Measurements from ENCODE around the gene SHLD2.
"Not testable (repeated sequence)": the region's sequence is repeated elsewhere in the genome, so short reads cannot be mapped to it uniquely, and the experiment has no call there.

SHLD2 gene

DNA sequence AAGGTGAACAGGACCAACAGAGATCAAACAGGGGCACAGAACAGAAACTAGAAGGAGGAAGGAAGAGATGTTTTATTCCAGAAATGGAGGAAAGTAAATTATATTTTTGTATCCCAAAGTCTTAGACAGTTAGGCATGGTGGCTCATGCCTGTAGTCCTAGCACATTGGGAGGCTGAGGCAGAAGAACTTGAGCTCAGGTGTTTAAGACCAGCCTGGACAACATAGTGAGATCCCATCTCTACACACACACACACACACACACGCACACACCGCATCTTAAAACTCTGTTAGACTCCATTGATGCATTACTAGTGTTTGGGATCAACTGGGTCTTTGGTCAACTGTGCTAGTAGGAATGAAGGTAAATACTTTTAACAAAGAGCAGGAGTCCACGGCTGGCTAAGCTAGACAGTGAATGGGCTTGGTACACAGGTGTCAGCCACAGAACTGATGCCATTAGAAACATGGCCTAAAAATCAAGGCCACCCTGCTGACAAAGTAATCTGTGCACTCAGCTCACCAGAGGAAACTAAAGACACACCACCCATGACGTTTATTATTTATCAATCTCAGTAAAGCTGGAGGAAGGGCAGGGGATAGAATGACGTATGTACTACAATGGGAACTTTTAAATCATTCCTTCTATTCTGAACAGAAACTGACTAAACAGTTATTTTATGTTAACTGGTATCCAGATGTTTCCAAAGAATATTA is 11.3 kb upstream of the SHLD2 start:
- peak; percentile 39 to 78 (median 48) for DNase-seq

- DNase-seq, result peak in 3 of 4 experiments; percentile 13 to 67 (median 61)
Observed at GRCh38 chr10:87084291-87084782, 10.7 kb upstream of the SHLD2 start.

DNA sequence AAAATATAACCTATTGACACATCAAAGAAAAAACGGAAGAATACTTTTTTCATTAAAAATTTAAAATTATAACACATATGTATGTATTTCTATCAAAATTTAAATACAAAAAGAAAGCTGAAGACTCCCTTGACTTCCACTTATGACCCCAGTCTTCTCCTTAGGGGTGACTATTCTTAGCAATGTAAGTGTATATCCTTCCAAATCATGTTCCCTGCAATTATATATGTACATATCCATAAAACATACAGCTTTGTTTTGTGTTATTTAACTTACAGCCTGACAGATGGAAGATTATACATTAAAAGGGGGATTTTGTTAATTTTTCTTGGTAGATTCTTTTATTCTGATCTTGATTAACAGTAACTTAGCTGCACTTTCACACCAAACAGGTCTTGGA is 9.5 kb upstream of the SHLD2 start:
- no peak for DNase-seq

DNA sequence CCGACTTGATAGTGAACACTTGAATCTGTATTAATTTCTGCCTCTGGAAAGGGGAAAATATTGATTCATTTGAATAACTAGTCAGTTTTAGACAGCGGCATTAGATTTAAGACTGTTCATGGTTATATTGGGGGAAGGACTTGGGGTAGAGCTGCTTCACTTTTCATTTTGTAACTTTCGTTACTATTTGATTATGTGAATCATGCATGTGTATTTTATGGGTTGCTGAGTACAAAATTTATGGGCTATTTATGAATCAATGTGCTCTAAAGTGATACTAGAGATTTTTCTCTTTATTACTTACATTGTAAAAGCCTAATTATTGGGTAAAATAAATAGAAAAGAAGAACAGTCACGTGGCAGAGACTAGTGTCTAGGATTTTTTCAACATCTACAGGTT is 5.3 kb upstream of the SHLD2 start:
- no peak for DNase-seq

- DNase-seq, result no peak
Observed at GRCh38 chr10:87090779-87091178, 4.2 kb upstream of the SHLD2 start.

DNA sequence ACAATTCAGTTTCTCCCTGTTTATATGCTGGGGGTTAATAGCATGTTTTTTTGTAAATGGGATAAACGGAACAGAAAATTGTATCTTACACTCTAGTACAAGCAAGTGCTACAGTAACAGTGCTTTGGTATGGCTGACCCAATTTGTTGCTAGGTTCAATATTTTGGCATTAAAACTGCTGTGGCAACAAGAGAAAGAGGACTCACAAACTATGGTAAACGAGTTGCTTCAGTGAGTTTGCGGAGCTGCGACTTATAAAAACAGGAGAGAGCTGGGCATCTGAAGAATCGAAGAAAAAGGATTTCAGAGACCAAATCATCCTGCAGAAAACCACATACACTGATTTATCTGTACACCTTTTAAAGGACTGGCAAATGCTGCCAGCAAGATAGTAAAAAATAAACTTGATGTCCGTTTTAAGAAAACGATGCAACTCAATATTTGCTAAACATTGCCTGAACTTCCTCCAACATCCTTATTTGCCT is 2.6 kb upstream of the SHLD2 start:
- DNase-seq, result no peak

GRCh38 chr10:87092861-87093631 is 2.0 kb upstream of the SHLD2 start:
- DNase-seq, result peak in 3 of 4 experiments; percentile 15 to 36 (median 26)

GRCh38 chr10:87093632-87094372 is 1.2 kb upstream of the SHLD2 start:
- DNase-seq, result peak; percentile 52 to 80 (median 68)

DNA sequence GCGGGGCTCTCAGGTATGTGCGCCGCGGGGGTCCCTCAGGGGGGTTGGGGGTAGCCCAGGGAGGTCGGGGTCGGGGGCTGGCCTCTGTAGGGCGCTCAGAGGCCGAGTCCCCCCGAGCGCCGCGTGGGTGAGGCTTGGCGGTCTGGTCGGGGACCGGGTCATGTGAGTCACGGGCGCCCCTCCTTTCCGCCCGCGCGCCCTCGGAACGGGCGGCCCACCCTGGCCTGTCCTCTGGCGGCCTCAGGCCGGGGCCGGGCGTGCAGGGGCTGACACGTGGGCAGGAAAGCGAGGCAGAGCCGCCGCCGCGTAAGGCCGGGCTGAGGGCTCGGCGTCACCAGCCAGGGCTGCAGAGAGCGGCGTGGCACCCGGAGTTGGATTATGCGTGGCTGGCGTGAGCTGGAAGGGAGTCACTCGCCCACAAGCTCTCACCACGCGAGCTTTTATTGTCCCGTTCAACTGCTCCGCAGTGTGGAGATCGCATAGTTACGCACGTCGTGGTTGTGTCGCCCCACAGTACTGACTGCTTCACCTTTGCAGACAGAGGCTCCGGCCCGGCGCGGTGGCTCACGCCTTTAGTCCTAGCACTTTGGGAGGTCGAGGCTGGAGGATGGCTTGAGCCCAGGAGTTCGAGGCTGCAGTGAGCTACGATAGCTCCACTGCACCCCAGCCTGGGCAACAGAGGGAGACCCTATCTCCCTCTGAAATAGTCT is 385 bp downstream of the SHLD2 start:
- peak; percentile 91 to 96 (median 95) for DNase-seq

GRCh38 chr10:87101996-87102395 is 7.0 kb downstream of the SHLD2 start:
- no peak for DNase-seq

GRCh38 chr10:87104727-87105126 is 9.7 kb downstream of the SHLD2 start:
- not testable (repeated sequence) for DNase-seq

GRCh38 chr10:87105446-87106124 is 10.6 kb downstream of the SHLD2 start:
- DNase-seq, result no peak

GRCh38 chr10:87118122-87118521 is 23.1 kb downstream of the SHLD2 start:
- DNase-seq, result not testable (repeated sequence)

DNA sequence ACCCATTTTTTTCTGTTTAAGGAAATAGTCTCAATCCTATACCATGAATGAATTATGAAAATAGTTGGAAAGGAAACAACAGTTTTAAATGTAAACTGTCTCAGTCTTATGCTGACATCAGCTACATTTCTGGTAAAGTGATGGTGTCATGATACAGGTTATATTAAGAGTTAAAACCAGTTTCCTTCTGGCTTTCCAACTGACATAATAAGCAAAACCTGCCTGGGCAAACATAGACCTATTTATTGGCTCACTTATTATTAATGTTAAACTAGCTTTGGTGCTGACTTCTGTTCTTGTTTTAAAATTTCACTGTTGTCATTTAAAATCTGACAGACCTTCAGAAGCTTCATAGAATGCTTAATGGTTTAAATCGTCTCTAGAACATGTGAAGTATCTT is 24.0 kb downstream of the SHLD2 start:
- not testable (repeated sequence) for DNase-seq

DNA sequence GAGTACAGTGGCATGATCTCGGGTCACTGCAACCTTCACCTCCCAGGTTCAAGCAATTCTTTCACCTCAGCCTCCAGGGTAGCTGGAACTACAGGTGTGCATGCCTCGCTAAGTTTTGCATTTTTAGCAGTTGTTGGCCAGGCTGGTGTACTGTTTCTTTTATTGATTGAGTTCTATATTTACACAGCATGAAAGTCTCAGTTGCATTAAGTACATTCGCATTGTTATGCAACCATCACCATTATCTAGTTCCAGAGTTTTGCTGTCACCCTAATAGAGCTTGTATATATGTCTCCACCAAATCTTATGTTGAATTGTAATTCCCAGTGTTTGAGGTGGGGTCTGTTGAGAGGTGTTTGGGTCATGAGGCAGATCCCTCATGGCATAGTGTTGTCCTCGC is 28.3 kb downstream of the SHLD2 start:
- DNase-seq, result not testable (repeated sequence)

- not testable (repeated sequence) for DNase-seq
Observed at GRCh38 chr10:87127048-87127447, 32.0 kb downstream of the SHLD2 start.

GRCh38 chr10:87127607-87128156 is 32.7 kb downstream of the SHLD2 start:
- not testable (repeated sequence) for DNase-seq

GRCh38 chr10:87132176-87132575 is 37.2 kb downstream of the SHLD2 start:
- DNase-seq, result peak; percentile 72 to 88 (median 78)

DNA sequence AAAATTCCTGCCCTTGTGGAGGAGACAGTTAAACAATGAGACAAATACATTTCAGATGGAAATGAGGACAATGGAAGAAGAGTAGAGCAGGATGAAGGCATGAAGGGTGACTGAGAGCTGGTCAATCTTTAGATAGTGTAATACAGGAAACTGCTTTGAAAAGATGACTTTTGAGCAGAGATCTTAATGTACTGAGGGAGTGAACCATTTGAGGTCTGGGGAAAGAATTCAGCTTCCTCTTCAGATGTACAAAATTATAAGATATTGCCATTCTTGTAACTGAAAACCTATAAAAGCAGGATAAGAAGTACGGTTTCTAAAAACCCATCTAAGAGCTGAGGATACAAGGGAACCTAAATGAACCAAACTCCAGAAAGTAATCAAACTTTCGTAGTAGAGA is 38.9 kb downstream of the SHLD2 start:
- DNase-seq, result not testable (repeated sequence)

GRCh38 chr10:87134440-87134839 is 39.4 kb downstream of the SHLD2 start:
- not testable (repeated sequence) for DNase-seq

- DNase-seq, result not testable (repeated sequence)
Observed at GRCh38 chr10:87137478-87137877, 42.5 kb downstream of the SHLD2 start.

Data from suppressor macrophage (primary cell).